ACHN (cell line): ENCODE results near the gene DMP1.
"Not testable (repeated sequence)": the region's sequence is repeated elsewhere in the genome, so short reads cannot be mapped to it uniquely, and the experiment has no call there.

Source experiments
- DNase-seq: peaks from one replicate; pipeline ENCODE4 v3.0.0-alpha.2; 2015
- in situ Hi-C: cut with HindIII; loops from 2 replicates; pipeline ENCODE4 v1.10.0; 2017; ENCODE audit warnings: low sequenced_read_pairs, low pct_ligation_motif_present, low pct_unique_long_range_greater_than_20kb

Gene DMP1

GRCh38 chr4:87677731-87678130 lies 27.7 kb downstream of the DMP1 start:
- DNase-seq: no peak
- in situ Hi-C loops: no loop called here

GRCh38 chr4:87679449-87680169 lies 29.5 kb downstream of the DMP1 start:
- peak; percentile 41 for DNase-seq
- in situ Hi-C loops: no loop called here

- in situ Hi-C loops: no loop called here
- no peak for DNase-seq
These were observed 30.2 kb downstream of the DMP1 start for GRCh38 chr4:87680271-87680670.

- in situ Hi-C loops: no loop called here
- DNase-seq: no peak
These were observed 38.2 kb downstream of the DMP1 start for GRCh38 chr4:87688316-87688715.

- DNase-seq, in situ Hi-C loops: not testable (repeated sequence)
These were observed 40.9 kb downstream of the DMP1 start for GRCh38 chr4:87690947-87691346.

- in situ Hi-C loops, DNase-seq: not testable (repeated sequence)
These were observed 42.0 kb downstream of the DMP1 start for GRCh38 chr4:87692060-87692459.

GRCh38 chr4:87697272-87697671 lies 47.2 kb downstream of the DMP1 start:
- no peak for DNase-seq
- in situ Hi-C loops: no loop called here

GRCh38 chr4:87697945-87698344 lies 47.9 kb downstream of the DMP1 start:
- DNase-seq: no peak
- in situ Hi-C loops: no loop called here

- DNase-seq: no peak
- in situ Hi-C loops: no loop called here
These were observed 48.3 kb downstream of the DMP1 start for GRCh38 chr4:87698394-87698793.

- in situ Hi-C loops: no loop called here
- DNase-seq: no peak
These were observed 53.9 kb downstream of the DMP1 start for GRCh38 chr4:87704001-87704400.

GRCh38 chr4:87707279-87707918 lies 57.3 kb downstream of the DMP1 start:
- DNase-seq: no peak
- in situ Hi-C loops: no loop called here
